T-cell (primary cell): ENCODE results near the gene ZSCAN12. TPM values are rescaled to one million over a fixed set of nuclear protein-coding genes. Genes with fewer than 3 reads are reported as not detected.

Experiments used
- ATAC-seq, 4 experiments: fragments of 200-7000 bp in 3 of 4; fragments of 150-1000 bp in 1 of 4; cut with Tn5 transposase; replicated peaks in 1 of 4; 1 replicate in 3 of 4; 2 replicates in 1 of 4; pipeline ENCODE4 v1.10.0; 2021; ENCODE audit warnings: moderate library complexity in 3 of 4, mild to moderate bottlenecking in 2 of 4, moderate number of reproducible peaks in 1 of 4
- CTCF ChIA-PET, 2 donors: fragments of 300-600 bp; sonication (Branson Sonifier 250); formaldehyde crosslinking; loops; one replicate each; lab custom pipeline; 2022; ENCODE audit warnings: antibody characterized with exemption in 2 of 2; lab: Charles Lee
- POLR2A ChIA-PET, 2 donors: fragments of 300-600 bp; sonication (Branson Sonifier 250); formaldehyde crosslinking; loops; one replicate each; lab custom pipeline; 2022; ENCODE audit warnings: antibody characterized with exemption in 2 of 2; lab: Charles Lee
- DNase-seq, 35 experiments: peaks; one replicate each; pipeline versions ENCODE4 v3.0.0 to v3.0.0-alpha.2; 2013 to 2023
- H3K27ac ChIP-seq: one replicate; pipeline ENCODE4 v1.5.1; 2013; ENCODE audit warnings: low read length
- H3K27me3 ChIP-seq, 2 experiments: replicated peaks in 1 of 2; 1 replicate in 1 of 2; 2 replicates in 1 of 2; pipeline versions ENCODE4 v1.6.1 to v1.7.0; 2013; ENCODE audit warnings: low read length in 1 of 2, mixed read lengths in 1 of 2; ENCODE audit not compliant: control insufficient read depth in 2 of 2, insufficient read depth in 2 of 2; ENCODE audit errors: extremely low read depth in 1 of 2
- H3K36me3 ChIP-seq, 2 donors: 1 replicate in 1 of 2; 2 replicates in 1 of 2; pipeline versions ENCODE4 v1.6.1 to v1.7.0; 2013; ENCODE audit warnings: low read length in 1 of 2; ENCODE audit not compliant: control insufficient read depth in 2 of 2, insufficient read depth in 1 of 2; ENCODE audit errors: extremely low read depth in 1 of 2
- H3K4me1 ChIP-seq, 2 experiments: 1 replicate in 1 of 2; 2 replicates in 1 of 2; pipeline versions ENCODE4 v1.6.1 to v1.7.0; 2013; ENCODE audit warnings: low read length in 2 of 2, mixed read lengths in 1 of 2; ENCODE audit not compliant: insufficient read depth in 2 of 2, control insufficient read depth in 1 of 2; ENCODE audit errors: extremely low read depth in 1 of 2
- H3K4me3 ChIP-seq, 2 donors: 1 replicate in 1 of 2; 2 replicates in 1 of 2; pipeline versions ENCODE4 v1.5.1 to v1.7.0; 2013; ENCODE audit warnings: mild to moderate bottlenecking in 2 of 2, low read length in 1 of 2, moderate library complexity in 1 of 2; ENCODE audit not compliant: control insufficient read depth in 1 of 2; ENCODE audit errors: extremely low read depth in 1 of 2
- H3K9me3 ChIP-seq: 2 replicates; pipeline ENCODE4 v1.7.0; 2013
- H3K27ac Mint-ChIP-seq, 2 donors: one replicate each; pipeline ENCODE4 v1.8.0; 2020 to 2021; ENCODE audit warnings: mild to moderate bottlenecking in 2 of 2, mixed read lengths in 2 of 2
- H3K27me3 Mint-ChIP-seq, 2 donors: one replicate each; pipeline ENCODE4 v1.8.0; 2021 to 2022; ENCODE audit warnings: mixed read lengths in 2 of 2
- H3K36me3 Mint-ChIP-seq: one replicate; pipeline ENCODE4 v1.8.0; 2021; ENCODE audit warnings: mixed read lengths
- H3K4me1 Mint-ChIP-seq, 3 donors: one replicate each; pipeline ENCODE4 v1.8.0; 2020 to 2022; ENCODE audit warnings: mixed read lengths in 3 of 3, mild to moderate bottlenecking in 1 of 3
- H3K4me3 Mint-ChIP-seq, 3 donors: one replicate each; pipeline ENCODE4 v1.8.0; 2020 to 2022; ENCODE audit warnings: mild to moderate bottlenecking in 3 of 3, mixed read lengths in 3 of 3, moderate library complexity in 3 of 3
- H3K9me3 Mint-ChIP-seq, 3 donors: one replicate each; pipeline ENCODE4 v1.8.0; 2020 to 2022; ENCODE audit warnings: mixed read lengths in 3 of 3
- WGBS: methylation state at CpG from one replicate; pipeline ENCODE4 v1.1.5; 2013; ENCODE audit warnings: missing lambda C conversion rate; ENCODE audit not compliant: insufficient coverage; 5-methylcytosine and 5-hydroxymethylcytosine counted together
- total RNA-seq, 35 experiments: library from RNA in 6 of 35; stranded (reverse) in 6 of 35; fragments of 120-200 nt in 1 of 35; gene quantifications; one replicate each; pipeline versions ENCODE4 v1.2.1 to v1.2.4 and lab custom pipeline; 2013 to 2026

The ZSCAN12 gene
- total RNA-seq, 5 donors from 2014 or later (not counting 1 experiment from before 2014, with no cell fraction given): 3.8 to 8.2 (median 6.8) TPM

DNA sequence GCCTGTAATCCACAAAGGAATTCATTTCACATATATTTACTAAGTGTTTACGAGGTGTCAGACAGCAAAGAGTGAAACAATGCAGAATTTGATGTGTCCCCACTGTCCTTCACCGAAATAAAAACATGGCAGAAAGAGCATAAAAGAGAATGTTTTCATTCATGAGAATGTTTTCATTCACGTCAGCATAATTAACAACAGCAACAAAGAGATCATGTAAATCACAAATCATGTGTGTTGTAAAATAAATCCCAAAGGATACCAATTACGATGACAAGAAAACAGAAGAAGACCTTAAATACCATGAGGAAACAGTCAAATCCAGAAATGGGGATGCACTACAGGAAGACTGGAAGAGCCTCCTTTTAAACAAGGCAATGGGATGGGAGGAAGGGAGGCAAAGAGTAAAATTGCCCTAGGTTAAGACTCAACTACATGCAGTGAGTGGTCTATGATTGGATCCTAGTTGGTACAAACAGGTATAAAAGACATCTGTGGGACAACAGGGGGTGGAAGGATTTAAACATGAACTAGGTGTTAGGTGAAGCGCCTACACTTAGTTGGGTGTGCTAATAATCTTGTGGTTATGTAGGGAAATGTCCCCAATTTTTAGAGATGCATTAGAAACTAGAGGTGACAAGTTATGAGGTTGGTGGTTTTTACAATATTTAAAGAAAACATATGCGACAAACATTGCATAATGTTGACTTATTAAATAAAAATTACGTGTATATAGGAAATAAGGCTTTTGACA, 65.1 kb downstream of the ZSCAN12 start:
- no CpG with 5 or more reads among the region's 7 CpGs for WGBS
- no peaks in the 10 kb centered on the region for H3K27me3 ChIP-seq
- ATAC-seq (no peak), DNase-seq (peak in 1 of 35 experiments; percentile 32)
- H3K4me1 ChIP-seq: peaks cover 6 to 13% of the 10 kb centered on the region in 2 experiments
- CTCF ChIA-PET: interaction anchor here in 1 of 2 donors (1.5 to 1.8 kb wide), 2 partner anchors 21 to 210 kb away, joined by 5 to 8 read pairs; partner anchors contain the start of gene ZSCAN16
- H3K27ac ChIP-seq: peak overlapping the region; percentile 97
- Mint-ChIP-seq H3K4me1 (peaks cover 3 to 7% (median 6%) of the 10 kb centered on the region in 3 donors), H3K27ac (peak overlapping the region; percentile 19 to 23), H3K27me3 (no peaks in the 10 kb centered on the region), H3K9me3 (no peaks in the 10 kb centered on the region), H3K4me3 (peak overlapping the region in 1 of 3 donors; percentile 9), H3K36me3 (no peaks in the 10 kb centered on the region)
- H3K9me3 ChIP-seq: no peaks in the 10 kb centered on the region
- POLR2A ChIA-PET: interaction anchor here in 1 of 2 donors (0.9 to 1.2 kb wide), 2 partner anchors 68 to 441 kb away, joined by 10 to 11 read pairs; partner anchors contain the start of gene ZSCAN26
- no peaks in the 10 kb centered on the region for H3K36me3 ChIP-seq
- H3K4me3 ChIP-seq: no peak overlapping the region

GRCh38 chr6:28333599-28334018, 65.9 kb downstream of the ZSCAN12 start:
- peak overlapping the region; percentile 8 to 35 for H3K27ac Mint-ChIP-seq
- WGBS: 91% methylated on average over 1 of the region's 1 CpG
- peaks cover 3 to 7% (median 6%) of the 10 kb centered on the region in 3 donors for H3K4me1 Mint-ChIP-seq
- Histone ChIP-seq H3K27me3 (no peaks in the 10 kb centered on the region), H3K4me3 (no peak overlapping the region), H3K27ac (no peak overlapping the region), H3K9me3 (no peaks in the 10 kb centered on the region), H3K4me1 (peaks cover 6 to 13% of the 10 kb centered on the region in 2 experiments), H3K36me3 (no peaks in the 10 kb centered on the region)
- no peak overlapping the region for H3K4me3 Mint-ChIP-seq
- peaks cover 6% of the 10 kb centered on the region for H3K36me3 Mint-ChIP-seq
- ATAC-seq: no peak
- no peaks in the 10 kb centered on the region for H3K27me3 Mint-ChIP-seq
- POLR2A ChIA-PET: no interaction called here
- H3K9me3 Mint-ChIP-seq: peaks cover 0 to 6% (median 6%) of the 10 kb centered on the region in 3 donors
- CTCF ChIA-PET: no interaction called here
- DNase-seq: no peak

- ATAC-seq: no peak
- DNase-seq: no peak
- Mint-ChIP-seq H3K27me3 (no peaks in the 10 kb centered on the region), H3K36me3 (peaks cover 6% of the 10 kb centered on the region), H3K9me3 (peaks cover 0 to 11% (median 6%) of the 10 kb centered on the region in 3 donors), H3K4me1 (peaks cover 3 to 7% (median 6%) of the 10 kb centered on the region in 3 donors), H3K27ac (no peak overlapping the region), H3K4me3 (no peak overlapping the region)
- WGBS: no CpG with 5 or more reads among the region's 2 CpGs
- Histone ChIP-seq H3K27ac (no peak overlapping the region), H3K4me1 (peaks cover 6 to 13% of the 10 kb centered on the region in 2 experiments), H3K27me3 (no peaks in the 10 kb centered on the region), H3K36me3 (no peaks in the 10 kb centered on the region), H3K4me3 (no peak overlapping the region), H3K9me3 (no peaks in the 10 kb centered on the region)
- POLR2A ChIA-PET: no interaction called here
- CTCF ChIA-PET: no interaction called here
Observed at GRCh38 chr6:28333047-28333446, 66.5 kb downstream of the ZSCAN12 start.

GRCh38 chr6:28330041-28330440, 69.5 kb downstream of the ZSCAN12 start:
- H3K27ac ChIP-seq: no peak overlapping the region
- DNase-seq (no peak), ATAC-seq (no peak)
- no peak overlapping the region for H3K4me3 ChIP-seq
- no peaks in the 10 kb centered on the region for H3K9me3 ChIP-seq
- WGBS: no CpG with 5 or more reads among the region's 1 CpG
- H3K4me1 Mint-ChIP-seq: peaks cover 3 to 7% (median 6%) of the 10 kb centered on the region in 3 donors
- H3K36me3 Mint-ChIP-seq: peaks cover 26% of the 10 kb centered on the region
- CTCF ChIA-PET: no interaction called here
- H3K27me3 ChIP-seq: no peaks in the 10 kb centered on the region
- H3K36me3 ChIP-seq: no peaks in the 10 kb centered on the region
- peaks cover 10 to 32% (median 27%) of the 10 kb centered on the region in 3 donors for H3K9me3 Mint-ChIP-seq
- no peak overlapping the region for H3K27ac Mint-ChIP-seq
- no peak overlapping the region for H3K4me3 Mint-ChIP-seq
- POLR2A ChIA-PET: no interaction called here
- H3K27me3 Mint-ChIP-seq: peaks cover 0 to 1% of the 10 kb centered on the region in 2 donors
- peaks cover 0 to 3% of the 10 kb centered on the region in 2 experiments for H3K4me1 ChIP-seq

Other genes with a start within 250 kb of the ZSCAN12 start
- 1 to 10 TPM; 1.5 to 4.2 (median 3.0) TPM for gene ZSCAN9, start 174.5 kb downstream of the ZSCAN12 start, total RNA-seq
- 10 to 100 TPM in 3 of 5 donors, 1 to 10 TPM in 2; 2.9 to 12.4 (median 10.1) TPM for gene ZKSCAN4, start 147.5 kb downstream of the ZSCAN12 start, total RNA-seq
- gene NKAPL, start 140.4 kb downstream of the ZSCAN12 start, total RNA-seq: under 1 TPM in 1 of 5 donors, not detected in 4; 0.32 TPM
- 10 to 100 TPM in 4 of 5 donors, 1 to 10 TPM in 1; 9.0 to 20.4 (median 19.2) TPM for gene ZSCAN26, start 132.6 kb downstream of the ZSCAN12 start, total RNA-seq
- 1 to 10 TPM; 1.1 to 2.0 (median 1.2) TPM for gene PGBD1, start 118.2 kb downstream of the ZSCAN12 start, total RNA-seq
- gene ZSCAN31, start 63.6 kb downstream of the ZSCAN12 start, total RNA-seq: 1 to 10 TPM in 3 of 5 donors, under 1 TPM in 2; 0.79 to 1.5 (median 1.1) TPM
- 10 to 100 TPM in 3 of 5 donors, 1 to 10 TPM in 2; 4.0 to 11.9 (median 10.5) TPM for gene ZKSCAN3, start 49.8 kb downstream of the ZSCAN12 start, total RNA-seq
- 1 to 10 TPM; 1.3 to 3.5 (median 1.7) TPM for gene ZSCAN23, start 43.7 kb upstream of the ZSCAN12 start, total RNA-seq
- gene GPX6, start 116.0 kb upstream of the ZSCAN12 start, total RNA-seq: not detected
- not detected for gene GPX5, start 126.1 kb upstream of the ZSCAN12 start, total RNA-seq